Neutrophil (primary cell): ENCODE data around the gene BCL2L11.
"Not testable (repeated sequence)": the region's sequence is repeated elsewhere in the genome, so short reads cannot be mapped to it uniquely, and the experiment has no call there.

ENCODE experiments used
- H3K27ac ChIP-seq: fragments of 200-600 bp; sonication (generic); 2 replicates; pipeline ENCODE4 v1.5.1; 2016; ENCODE audit warnings: mild to moderate bottlenecking, moderate library complexity
- H3K27me3 ChIP-seq: fragments of 200-600 bp; sonication (generic); 2 replicates; pipeline ENCODE4 v1.6.0; 2016; ENCODE audit warnings: mild to moderate bottlenecking
- H3K36me3 ChIP-seq: fragments of 200-600 bp; sonication (generic); 2 replicates; pipeline ENCODE4 v1.5.1; 2017
- H3K4me1 ChIP-seq, 2 experiments: fragments of 200-600 bp in 1 of 2; sonication (generic) in 1 of 2; 1 replicate in 1 of 2; 2 replicates in 1 of 2; pipeline versions ENCODE4 v1.5.1 to v1.6.1; 2013 to 2016; ENCODE audit warnings: low read depth in 1 of 2, low read length in 1 of 2, mild to moderate bottlenecking in 1 of 2, moderate library complexity in 1 of 2; ENCODE audit not compliant: control insufficient read depth in 1 of 2, insufficient read depth in 1 of 2
- H3K4me3 ChIP-seq, 2 experiments: fragments of 200-600 bp in 1 of 2; sonication (generic) in 1 of 2; 1 replicate in 1 of 2; 2 replicates in 1 of 2; pipeline ENCODE4 v1.5.1; 2013 to 2016; ENCODE audit warnings: low read depth in 1 of 2, low read length in 1 of 2, mild to moderate bottlenecking in 1 of 2, moderate library complexity in 1 of 2
- H3K9me3 ChIP-seq: fragments of 200-600 bp; sonication (generic); 2 replicates; pipeline ENCODE4 v1.5.1; 2016
- TF ChIP-seq, protein P1 (sequence below): fragments of 200-600 bp; sonication (generic); IDR thresholded peaks from 2 replicates; pipeline ENCODE4 v1.5.1; 2016; ENCODE audit warnings: antibody characterized with exemption

Gene BCL2L11, protein sequence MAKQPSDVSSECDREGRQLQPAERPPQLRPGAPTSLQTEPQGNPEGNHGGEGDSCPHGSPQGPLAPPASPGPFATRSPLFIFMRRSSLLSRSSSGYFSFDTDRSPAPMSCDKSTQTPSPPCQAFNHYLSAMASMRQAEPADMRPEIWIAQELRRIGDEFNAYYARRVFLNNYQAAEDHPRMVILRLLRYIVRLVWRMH

DNA sequence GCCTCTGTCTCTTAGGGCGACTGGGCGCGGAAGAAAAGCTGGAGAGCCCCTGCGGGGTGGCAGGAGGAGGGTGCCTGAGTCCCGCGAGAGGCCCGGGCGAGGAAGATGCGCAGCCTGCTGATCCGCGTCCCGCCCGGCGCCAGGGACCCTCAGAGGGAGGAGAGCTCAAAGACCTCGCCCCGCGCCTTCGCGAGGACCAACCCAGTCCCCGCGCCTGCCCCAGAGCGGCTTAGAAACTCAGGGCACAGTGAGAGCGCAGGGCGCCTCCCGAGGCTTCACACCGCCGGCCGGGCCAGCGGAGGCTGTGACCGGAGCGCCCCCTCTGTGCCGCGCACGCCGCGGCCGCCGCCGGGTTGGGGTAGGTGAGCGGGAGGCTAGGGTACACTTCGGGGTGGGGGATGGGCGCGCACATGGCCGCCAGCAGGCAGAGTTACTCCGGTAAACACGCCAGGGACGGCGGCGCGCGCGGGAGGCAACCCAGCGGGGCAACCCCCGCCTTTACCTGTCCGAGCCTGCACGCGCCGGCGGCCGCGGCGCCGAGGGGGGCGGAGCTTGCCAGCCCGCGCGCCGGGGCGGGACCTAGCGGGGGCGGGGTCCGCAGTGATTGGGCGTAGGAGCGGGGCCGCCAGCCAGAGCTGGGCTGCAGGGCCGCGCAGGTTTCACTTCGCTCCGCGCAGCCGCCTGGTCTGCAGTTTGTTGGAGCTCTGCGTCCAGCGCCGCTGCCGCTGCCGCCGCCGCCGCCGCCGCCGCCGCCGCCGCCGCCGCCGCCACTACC is at the start of gene BCL2L11:
Gene BCL2L11 (plus strand): TSS at position 662 of the 775 bp plus-strand sequence. CDS start 2,832 bp downstream, outside the sequence.
- H3K4me1 ChIP-seq, result peaks cover 56 to 57% of the 10 kb centered on the region in 2 experiments
- H3K36me3 ChIP-seq, result peaks cover 10% of the 10 kb centered on the region
- peak within 1 kb of the TSS; percentile 91 for H3K27ac ChIP-seq
- peaks cover 70% of the 10 kb centered on the region for H3K27me3 ChIP-seq
- TF ChIP-seq, protein P1, sequence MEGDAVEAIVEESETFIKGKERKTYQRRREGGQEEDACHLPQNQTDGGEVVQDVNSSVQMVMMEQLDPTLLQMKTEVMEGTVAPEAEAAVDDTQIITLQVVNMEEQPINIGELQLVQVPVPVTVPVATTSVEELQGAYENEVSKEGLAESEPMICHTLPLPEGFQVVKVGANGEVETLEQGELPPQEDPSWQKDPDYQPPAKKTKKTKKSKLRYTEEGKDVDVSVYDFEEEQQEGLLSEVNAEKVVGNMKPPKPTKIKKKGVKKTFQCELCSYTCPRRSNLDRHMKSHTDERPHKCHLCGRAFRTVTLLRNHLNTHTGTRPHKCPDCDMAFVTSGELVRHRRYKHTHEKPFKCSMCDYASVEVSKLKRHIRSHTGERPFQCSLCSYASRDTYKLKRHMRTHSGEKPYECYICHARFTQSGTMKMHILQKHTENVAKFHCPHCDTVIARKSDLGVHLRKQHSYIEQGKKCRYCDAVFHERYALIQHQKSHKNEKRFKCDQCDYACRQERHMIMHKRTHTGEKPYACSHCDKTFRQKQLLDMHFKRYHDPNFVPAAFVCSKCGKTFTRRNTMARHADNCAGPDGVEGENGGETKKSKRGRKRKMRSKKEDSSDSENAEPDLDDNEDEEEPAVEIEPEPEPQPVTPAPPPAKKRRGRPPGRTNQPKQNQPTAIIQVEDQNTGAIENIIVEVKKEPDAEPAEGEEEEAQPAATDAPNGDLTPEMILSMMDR, result no peak
- peak within 1 kb of the TSS; percentile 96 to 97 for H3K4me3 ChIP-seq
- no peaks in the 10 kb centered on the region for H3K9me3 ChIP-seq

DNA sequence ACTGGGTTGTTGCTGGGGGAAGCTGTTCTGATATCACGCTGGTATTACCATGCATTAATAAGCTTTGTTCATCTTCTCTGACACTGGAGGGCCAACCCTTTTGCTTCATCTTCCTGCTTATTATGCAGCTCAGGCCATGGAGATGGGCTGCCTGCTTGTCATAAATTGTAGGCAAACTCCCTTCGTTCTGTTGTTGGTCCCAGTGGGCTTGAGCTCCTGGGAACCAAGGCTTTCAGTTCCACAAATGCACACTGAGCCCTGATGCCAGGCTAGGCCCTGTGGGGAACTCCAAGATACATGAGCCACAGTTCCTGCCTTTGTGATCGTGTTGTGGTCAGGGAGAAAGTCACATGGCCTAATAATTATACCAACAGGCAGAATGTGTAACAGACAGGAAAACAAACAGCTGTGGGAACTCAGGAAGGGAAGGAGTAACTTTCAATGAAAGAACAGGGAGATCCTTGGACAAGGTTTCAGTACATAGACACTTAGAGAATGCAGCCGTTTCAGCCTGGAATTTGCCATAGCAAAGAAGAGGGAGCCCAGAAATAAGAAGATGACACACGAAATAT is 49.0 kb upstream of the BCL2L11 start:
- Histone ChIP-seq H3K4me3 (no peak overlapping the region), H3K27me3 (no peaks in the 10 kb centered on the region), H3K27ac (no peak overlapping the region), H3K9me3 (no peaks in the 10 kb centered on the region), H3K4me1 (no peaks in the 10 kb centered on the region), H3K36me3 (no peaks in the 10 kb centered on the region)
- TF ChIP-seq, protein P1, result no peak

DNA sequence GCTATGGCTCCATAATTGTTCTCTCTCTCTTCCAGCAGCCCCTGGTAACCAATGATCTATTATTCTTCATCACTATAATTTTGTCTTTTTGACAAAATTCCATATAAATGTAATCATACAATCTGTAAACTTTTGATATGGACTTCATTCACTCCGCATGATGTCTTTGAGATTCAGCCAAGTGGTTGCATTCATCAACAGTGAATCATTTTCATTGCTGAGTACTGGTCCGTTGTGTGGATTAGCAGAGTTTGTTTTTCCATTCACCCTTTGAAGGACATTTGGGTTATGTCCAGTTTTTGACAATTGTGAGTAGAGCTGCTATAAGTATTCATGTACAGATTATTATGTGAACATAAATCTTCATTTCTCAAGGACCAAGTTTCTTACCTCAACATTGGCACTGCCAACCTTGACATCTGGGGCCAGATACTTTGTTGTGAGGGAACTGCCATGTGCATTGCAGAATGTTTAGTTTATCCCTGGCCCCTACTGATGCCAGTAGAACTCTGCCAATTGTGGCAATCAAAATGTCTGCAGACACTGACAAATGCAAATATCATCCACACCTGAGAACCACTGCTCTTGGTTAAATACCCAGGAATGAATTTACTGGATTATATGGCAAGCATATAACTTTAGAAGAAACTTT is 48.4 kb upstream of the BCL2L11 start:
- Histone ChIP-seq H3K27ac (no peak overlapping the region), H3K27me3 (no peaks in the 10 kb centered on the region), H3K4me1 (no peaks in the 10 kb centered on the region), H3K4me3 (no peak overlapping the region), H3K36me3 (no peaks in the 10 kb centered on the region), H3K9me3 (no peaks in the 10 kb centered on the region)
- TF ChIP-seq, protein P1, result no peak

DNA sequence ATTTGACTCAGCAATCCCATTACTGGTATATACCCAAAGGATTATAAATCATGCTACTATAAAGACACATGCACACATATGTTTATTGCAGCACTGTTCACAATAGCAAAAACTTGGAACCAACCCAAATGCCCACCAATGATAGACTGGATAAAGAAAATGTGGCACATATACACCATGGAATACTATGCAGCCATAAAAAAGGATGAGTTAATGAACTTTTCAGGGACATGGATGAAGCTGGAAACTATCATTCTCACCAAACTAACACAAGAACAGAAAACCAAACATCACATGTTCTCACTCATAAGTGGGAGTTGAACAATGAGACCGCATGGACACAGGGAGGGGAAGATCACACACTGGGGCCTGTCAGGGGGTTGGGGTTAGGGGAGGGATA is 38.1 kb upstream of the BCL2L11 start:
- H3K9me3 ChIP-seq, H3K4me1 ChIP-seq, H3K27ac ChIP-seq, H3K36me3 ChIP-seq, H3K4me3 ChIP-seq: not testable (repeated sequence)
- peaks cover 13% of the 10 kb centered on the region for H3K27me3 ChIP-seq

DNA sequence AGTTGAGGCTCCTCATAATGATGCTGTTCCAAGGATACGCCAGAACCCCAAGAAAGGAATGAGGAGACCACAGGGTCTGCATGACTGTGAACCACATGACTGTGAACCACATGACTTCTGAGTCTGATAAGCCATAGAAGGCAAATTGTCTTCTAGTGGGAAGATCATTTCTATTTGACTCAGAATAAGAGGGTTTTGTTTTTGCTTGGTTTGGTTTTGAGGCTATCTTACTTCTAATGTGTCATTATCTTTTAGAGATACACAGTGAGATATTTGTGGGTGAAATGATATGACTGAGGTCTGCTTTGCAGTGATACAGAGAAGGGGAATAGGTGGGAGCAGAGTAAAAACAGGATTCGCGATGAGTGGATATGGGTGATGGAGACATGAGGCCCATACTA is 28.9 kb upstream of the BCL2L11 start:
- Histone ChIP-seq H3K27ac (no peak overlapping the region), H3K4me1 (no peaks in the 10 kb centered on the region), H3K9me3 (no peaks in the 10 kb centered on the region), H3K4me3 (no peak overlapping the region), H3K27me3 (peaks cover 15% of the 10 kb centered on the region), H3K36me3 (no peaks in the 10 kb centered on the region)
- TF ChIP-seq, protein P1, result no peak
